HL-60 (cell line): ENCODE data around the gene FRMPD2.

Experiments used
- DNase-seq, 2 experiments: peaks; one replicate each; pipeline ENCODE4 v3.0.0-alpha.2; 2010 to 2020; ENCODE audit warnings: low read depth in 1 of 2, low spot score in 1 of 2
- H3K27ac ChIP-seq: fragments of 250-450 bp; sonication (Bioruptor Pico); replicated peaks from 2 replicates; pipeline ENCODE4 v1.5.1; 2020; ENCODE audit warnings: mild to moderate bottlenecking, moderate library complexity
- H3K27me3 ChIP-seq: fragments of 250-450 bp; sonication (Bioruptor Pico); 2 replicates; pipeline ENCODE4 v1.5.1; 2021; ENCODE audit warnings: mild to moderate bottlenecking, moderate library complexity; ENCODE audit not compliant: insufficient read depth, poor library complexity, severe bottlenecking
- H3K4me3 ChIP-seq: replicated peaks from 2 replicates; pipeline ENCODE4 v1.5.1; 2011; ENCODE audit warnings: mild to moderate bottlenecking, control low read depth, low read length; ENCODE audit not compliant: insufficient read depth
- CTCF ChIP-seq: IDR thresholded peaks from one replicate; pipeline ENCODE4 v1.5.1; 2011; ENCODE audit warnings: low read length, control low read depth, inconsistent platforms; ENCODE audit not compliant: insufficient read depth
- GABPA ChIP-seq: IDR thresholded peaks from 2 replicates; pipeline ENCODE4 v1.6.1; 2012; ENCODE audit warnings: low read depth
- POLR2AphosphoS5 ChIP-seq: IDR thresholded peaks from 2 replicates; pipeline ENCODE4 v1.6.1; 2012; ENCODE audit warnings: low read depth
- REST ChIP-seq: IDR thresholded peaks from 2 replicates; pipeline ENCODE4 v1.6.1; 2012; ENCODE audit warnings: low read depth; ENCODE audit not compliant: insufficient replicate concordance
- SPI1 ChIP-seq: IDR thresholded peaks from 2 replicates; pipeline ENCODE4 v1.6.1; 2012; ENCODE audit warnings: low read depth, mild to moderate bottlenecking, borderline replicate concordance

The FRMPD2 gene

GRCh38 chr10:48242171-48242904 lies 32.2 kb downstream of the FRMPD2 start:
- H3K27me3 ChIP-seq: peaks cover 5% of the 10 kb centered on the region
- H3K4me3 ChIP-seq: no peak overlapping the region
- no peak for TF ChIP-seq CTCF
- TF ChIP-seq POLR2AphosphoS5: no peak
- TF ChIP-seq REST: no peak
- TF ChIP-seq GABPA: no peak
- TF ChIP-seq SPI1: no peak
- no peak for DNase-seq
- H3K27ac ChIP-seq: no peak overlapping the region

- no peak for TF ChIP-seq GABPA
- TF ChIP-seq REST: no peak
- TF ChIP-seq SPI1: no peak
- TF ChIP-seq POLR2AphosphoS5: no peak
- TF ChIP-seq CTCF: no peak
- no peak for DNase-seq
- no peak overlapping the region for H3K27ac ChIP-seq
- H3K4me3 ChIP-seq: no peak overlapping the region
- H3K27me3 ChIP-seq: peaks cover 5% of the 10 kb centered on the region
Observed at GRCh38 chr10:48241332-48241731, 33.2 kb downstream of the FRMPD2 start.

GRCh38 chr10:48240196-48240595 lies 34.3 kb downstream of the FRMPD2 start:
- no peak overlapping the region for H3K4me3 ChIP-seq
- TF ChIP-seq GABPA (no peak), REST (no peak), POLR2AphosphoS5 (no peak), SPI1 (no peak), CTCF (no peak)
- no peak overlapping the region for H3K27ac ChIP-seq
- DNase-seq: no peak
- H3K27me3 ChIP-seq: peaks cover 5% of the 10 kb centered on the region
